ENCODE data around the gene EIF3J.
"Not testable (repeated sequence)": the region's sequence is repeated elsewhere in the genome, so short reads cannot be mapped to it uniquely, and the experiment has no call there.

EIF3J gene

GRCh38 chr15:44527241-44527640, 9.7 kb upstream of the EIF3J start:
- Histone ChIP-seq H3K9ac (ENCODE audit: low read length) (no peak overlapping the region), H3K4me3 (ENCODE audit: low read length) (no peak overlapping the region), H3K4me1 (ENCODE audit: control insufficient read depth, low read depth, low read length) (no peaks in the 10 kb centered on the region), H3K27me3 (ENCODE audit: control insufficient read depth, insufficient read depth, low read length) (no peaks in the 10 kb centered on the region), H3K27ac (ENCODE audit: low read length) (no peak overlapping the region), H3K36me3 (ENCODE audit: control insufficient read depth, low read depth, low read length) (peaks cover 31% of the 10 kb centered on the region), H3K9me3 (ENCODE audit: control insufficient read depth, low read depth, low read length) (no peaks in the 10 kb centered on the region)

GRCh38 chr15:44529864-44530604, 6.9 kb upstream of the EIF3J start:
- H3K9me3 ChIP-seq (ENCODE audit: control insufficient read depth, low read depth, low read length): no peaks in the 10 kb centered on the region
- no peaks in the 10 kb centered on the region for H3K27me3 ChIP-seq (ENCODE audit: control insufficient read depth, insufficient read depth, low read length)
- H3K4me3 ChIP-seq (ENCODE audit: low read length): no peak overlapping the region
- H3K9ac ChIP-seq (ENCODE audit: low read length): no peak overlapping the region
- H3K36me3 ChIP-seq (ENCODE audit: control insufficient read depth, low read depth, low read length): peaks cover 10% of the 10 kb centered on the region
- no peak overlapping the region for H3K27ac ChIP-seq (ENCODE audit: low read length)
- no peaks in the 10 kb centered on the region for H3K4me1 ChIP-seq (ENCODE audit: control insufficient read depth, low read depth, low read length)

GRCh38 chr15:44530653-44531052, 6.3 kb upstream of the EIF3J start:
- Histone ChIP-seq H3K4me3 (ENCODE audit: low read length) (no peak overlapping the region), H3K9me3 (ENCODE audit: control insufficient read depth, low read depth, low read length) (no peaks in the 10 kb centered on the region), H3K4me1 (ENCODE audit: control insufficient read depth, low read depth, low read length) (no peaks in the 10 kb centered on the region), H3K27ac (ENCODE audit: low read length) (no peak overlapping the region), H3K9ac (ENCODE audit: low read length) (no peak overlapping the region), H3K36me3 (ENCODE audit: control insufficient read depth, low read depth, low read length) (peaks cover 7% of the 10 kb centered on the region), H3K27me3 (ENCODE audit: control insufficient read depth, insufficient read depth, low read length) (no peaks in the 10 kb centered on the region)

GRCh38 chr15:44532275-44532674, 4.7 kb upstream of the EIF3J start:
- H3K9me3 ChIP-seq (ENCODE audit: control insufficient read depth, low read depth, low read length); H3K4me1 ChIP-seq (ENCODE audit: control insufficient read depth, low read depth, low read length); H3K27ac ChIP-seq (ENCODE audit: low read length); H3K27me3 ChIP-seq (ENCODE audit: control insufficient read depth, insufficient read depth, low read length); H3K36me3 ChIP-seq (ENCODE audit: control insufficient read depth, low read depth, low read length); H3K4me3 ChIP-seq (ENCODE audit: low read length); H3K9ac ChIP-seq (ENCODE audit: low read length): not testable (repeated sequence)

- no peaks in the 10 kb centered on the region for H3K27me3 ChIP-seq (ENCODE audit: control insufficient read depth, insufficient read depth, low read length)
- H3K9me3 ChIP-seq (ENCODE audit: control insufficient read depth, low read depth, low read length): no peaks in the 10 kb centered on the region
- H3K4me3 ChIP-seq (ENCODE audit: low read length): no peak overlapping the region
- H3K27ac ChIP-seq (ENCODE audit: low read length): no peak overlapping the region
- no peak overlapping the region for H3K9ac ChIP-seq (ENCODE audit: low read length)
- no peaks in the 10 kb centered on the region for H3K4me1 ChIP-seq (ENCODE audit: control insufficient read depth, low read depth, low read length)
- H3K36me3 ChIP-seq (ENCODE audit: control insufficient read depth, low read depth, low read length): no peaks in the 10 kb centered on the region
Measured at GRCh38 chr15:44532689-44533088, 4.3 kb upstream of the EIF3J start.

- Histone ChIP-seq H3K9ac (ENCODE audit: low read length) (no peak overlapping the region), H3K27me3 (ENCODE audit: control insufficient read depth, insufficient read depth, low read length) (no peaks in the 10 kb centered on the region), H3K36me3 (ENCODE audit: control insufficient read depth, low read depth, low read length) (no peaks in the 10 kb centered on the region), H3K4me1 (ENCODE audit: control insufficient read depth, low read depth, low read length) (no peaks in the 10 kb centered on the region), H3K9me3 (ENCODE audit: control insufficient read depth, low read depth, low read length) (no peaks in the 10 kb centered on the region), H3K4me3 (ENCODE audit: low read length) (peak overlapping the region; percentile 96), H3K27ac (ENCODE audit: low read length) (no peak overlapping the region)
Measured at GRCh38 chr15:44535092-44535491, 1.9 kb upstream of the EIF3J start.

- no peaks in the 10 kb centered on the region for H3K27me3 ChIP-seq (ENCODE audit: control insufficient read depth, insufficient read depth, low read length)
- no peaks in the 10 kb centered on the region for H3K4me1 ChIP-seq (ENCODE audit: control insufficient read depth, low read depth, low read length)
- H3K9ac ChIP-seq (ENCODE audit: low read length): peak overlapping the region; percentile 88
- H3K27ac ChIP-seq (ENCODE audit: low read length): peak overlapping the region; percentile 88
- H3K9me3 ChIP-seq (ENCODE audit: control insufficient read depth, low read depth, low read length): no peaks in the 10 kb centered on the region
- peak overlapping the region; percentile 96 for H3K4me3 ChIP-seq (ENCODE audit: low read length)
- H3K36me3 ChIP-seq (ENCODE audit: control insufficient read depth, low read depth, low read length): peaks cover 5% of the 10 kb centered on the region
Measured at GRCh38 chr15:44535523-44536301, 1.2 kb upstream of the EIF3J start.

- Histone ChIP-seq H3K4me1 (ENCODE audit: control insufficient read depth, low read depth, low read length) (no peaks in the 10 kb centered on the region), H3K4me3 (ENCODE audit: low read length) (peak overlapping the region; percentile 96), H3K36me3 (ENCODE audit: control insufficient read depth, low read depth, low read length) (peaks cover 12% of the 10 kb centered on the region), H3K9me3 (ENCODE audit: control insufficient read depth, low read depth, low read length) (no peaks in the 10 kb centered on the region), H3K27ac (ENCODE audit: low read length) (peak overlapping the region; percentile 88), H3K9ac (ENCODE audit: low read length) (peak overlapping the region; percentile 88), H3K27me3 (ENCODE audit: control insufficient read depth, insufficient read depth, low read length) (no peaks in the 10 kb centered on the region)
Measured at GRCh38 chr15:44536302-44536961, 515 bp upstream of the EIF3J start.

- no peaks in the 10 kb centered on the region for H3K4me1 ChIP-seq (ENCODE audit: control insufficient read depth, low read depth, low read length)
- peak overlapping the region; percentile 6 for H3K27ac ChIP-seq (ENCODE audit: low read length)
Measured at GRCh38 chr15:44537735-44538240, 841 bp downstream of the EIF3J start.

GRCh38 chr15:44541282-44541958, 4.5 kb downstream of the EIF3J start:
- no peak overlapping the region for H3K4me3 ChIP-seq (ENCODE audit: low read length)
- H3K27ac ChIP-seq (ENCODE audit: low read length): no peak overlapping the region
- peaks cover 16% of the 10 kb centered on the region for H3K36me3 ChIP-seq (ENCODE audit: control insufficient read depth, low read depth, low read length)
- no peaks in the 10 kb centered on the region for H3K27me3 ChIP-seq (ENCODE audit: control insufficient read depth, insufficient read depth, low read length)
- no peaks in the 10 kb centered on the region for H3K4me1 ChIP-seq (ENCODE audit: control insufficient read depth, low read depth, low read length)
- no peak overlapping the region for H3K9ac ChIP-seq (ENCODE audit: low read length)
- no peaks in the 10 kb centered on the region for H3K9me3 ChIP-seq (ENCODE audit: control insufficient read depth, low read depth, low read length)

More at GRCh38 chr15:44537735-44538240, 841 bp downstream of the EIF3J start:
- Histone ChIP-seq H3K9me3 (ENCODE audit: control insufficient read depth, low read depth, low read length) (no peaks in the 10 kb centered on the region), H3K27me3 (ENCODE audit: control insufficient read depth, insufficient read depth, low read length) (no peaks in the 10 kb centered on the region), H3K9ac (ENCODE audit: low read length) (peak overlapping the region; percentile 90), H3K4me3 (ENCODE audit: low read length) (peak overlapping the region; percentile 76), H3K36me3 (ENCODE audit: control insufficient read depth, low read depth, low read length) (peaks cover 16% of the 10 kb centered on the region)

GRCh38 chr15:44542596-44542995, 5.6 kb downstream of the EIF3J start:
- H3K27ac ChIP-seq (ENCODE audit: low read length): no peak overlapping the region
- no peaks in the 10 kb centered on the region for H3K9me3 ChIP-seq (ENCODE audit: control insufficient read depth, low read depth, low read length)
- peaks cover 16% of the 10 kb centered on the region for H3K36me3 ChIP-seq (ENCODE audit: control insufficient read depth, low read depth, low read length)
- no peaks in the 10 kb centered on the region for H3K4me1 ChIP-seq (ENCODE audit: control insufficient read depth, low read depth, low read length)
- no peaks in the 10 kb centered on the region for H3K27me3 ChIP-seq (ENCODE audit: control insufficient read depth, insufficient read depth, low read length)
- H3K4me3 ChIP-seq (ENCODE audit: low read length): no peak overlapping the region
- H3K9ac ChIP-seq (ENCODE audit: low read length): no peak overlapping the region
